Right atrium auricular region (tissue), 2 donors: ENCODE data around the gene CORO2B. TPM values are rescaled to one million over a fixed set of nuclear protein-coding genes. Genes with fewer than 3 reads are reported as not detected.

Source experiments
- DNase-seq: peaks from one replicate; pipeline ENCODE4 v3.0.0-alpha.2; 2019; ENCODE audit warnings: low spot score
- H3K27ac ChIP-seq, 2 donors: fragments of 200-600 bp; sonication (generic); 1 replicate in 1 of 2; 2 replicates in 1 of 2; pipeline ENCODE4 v1.5.1; 2016 to 2019
- H3K27me3 ChIP-seq, 2 donors: fragments of 200-600 bp; sonication (generic); one replicate each; pipeline versions ENCODE4 v1.5.1 to v1.6.0; 2017 to 2019
- H3K36me3 ChIP-seq: fragments of 200-600 bp; sonication (generic); one replicate; pipeline ENCODE4 v1.5.1; 2016
- H3K4me1 ChIP-seq, 2 donors: fragments of 200-600 bp; sonication (generic); one replicate each; pipeline versions ENCODE4 v1.5.1 to v1.6.0; 2017 to 2019
- H3K4me3 ChIP-seq, 2 donors: fragments of 200-600 bp; sonication (generic); 1 replicate in 1 of 2; 2 replicates in 1 of 2; pipeline ENCODE4 v1.5.1; 2017 to 2019; ENCODE audit warnings: mild to moderate bottlenecking in 1 of 2, moderate library complexity in 1 of 2
- H3K9me3 ChIP-seq, 2 donors: fragments of 200-600 bp; sonication (generic); one replicate each; pipeline ENCODE4 v1.5.1; 2019
- total RNA-seq, 2 donors: library from RNA; depleted of rRNA; stranded (reverse); fragments of >200 nt; gene quantifications; one replicate each; pipeline ENCODE4 v1.1.0, GENCODE V29; 2016
- TF ChIP-seq, protein P1 (sequence below), 2 donors: fragments of 200-600 bp; sonication (generic); IDR thresholded peaks; one replicate each; pipeline ENCODE4 v1.5.1; 2019; ENCODE audit warnings: antibody characterized with exemption in 2 of 2

The CORO2B gene
- total RNA-seq, 2 donors from 2014 or later: 6.0 to 9.7 TPM

DNA sequence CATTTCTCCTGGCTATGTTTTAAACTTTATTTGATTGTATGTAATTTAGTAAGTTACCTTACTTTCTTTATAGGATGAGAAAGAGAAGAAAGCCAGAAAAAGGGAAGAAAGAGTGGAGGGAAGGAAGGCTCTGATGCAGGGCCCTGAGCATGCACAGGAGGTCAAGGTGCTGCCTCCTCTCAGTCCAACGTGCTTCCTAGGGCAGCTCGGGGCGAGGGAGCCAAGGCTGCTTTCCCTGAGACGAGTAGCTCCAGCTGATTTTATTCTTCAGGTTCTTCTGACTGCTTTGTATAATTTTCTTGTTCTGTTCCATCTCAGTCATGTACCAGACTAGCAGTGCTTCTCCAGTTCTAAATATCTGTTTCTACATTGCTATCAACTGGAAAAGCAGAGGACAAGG lies 3.4 kb downstream of the CORO2B start:
- TF ChIP-seq, protein P1, sequence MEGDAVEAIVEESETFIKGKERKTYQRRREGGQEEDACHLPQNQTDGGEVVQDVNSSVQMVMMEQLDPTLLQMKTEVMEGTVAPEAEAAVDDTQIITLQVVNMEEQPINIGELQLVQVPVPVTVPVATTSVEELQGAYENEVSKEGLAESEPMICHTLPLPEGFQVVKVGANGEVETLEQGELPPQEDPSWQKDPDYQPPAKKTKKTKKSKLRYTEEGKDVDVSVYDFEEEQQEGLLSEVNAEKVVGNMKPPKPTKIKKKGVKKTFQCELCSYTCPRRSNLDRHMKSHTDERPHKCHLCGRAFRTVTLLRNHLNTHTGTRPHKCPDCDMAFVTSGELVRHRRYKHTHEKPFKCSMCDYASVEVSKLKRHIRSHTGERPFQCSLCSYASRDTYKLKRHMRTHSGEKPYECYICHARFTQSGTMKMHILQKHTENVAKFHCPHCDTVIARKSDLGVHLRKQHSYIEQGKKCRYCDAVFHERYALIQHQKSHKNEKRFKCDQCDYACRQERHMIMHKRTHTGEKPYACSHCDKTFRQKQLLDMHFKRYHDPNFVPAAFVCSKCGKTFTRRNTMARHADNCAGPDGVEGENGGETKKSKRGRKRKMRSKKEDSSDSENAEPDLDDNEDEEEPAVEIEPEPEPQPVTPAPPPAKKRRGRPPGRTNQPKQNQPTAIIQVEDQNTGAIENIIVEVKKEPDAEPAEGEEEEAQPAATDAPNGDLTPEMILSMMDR (IDR thresholded peaks at IDR 0.05): no peak
- H3K4me1 ChIP-seq: peaks cover 0 to 55% of the 10 kb centered on the region in 2 donors
- H3K4me3 ChIP-seq: no peak overlapping the region
- no peaks in the 10 kb centered on the region for H3K9me3 ChIP-seq
- peak overlapping the region; percentile 24 to 40 for H3K27ac ChIP-seq
- H3K36me3 ChIP-seq: no peaks in the 10 kb centered on the region
- DNase-seq: no peak
- H3K27me3 ChIP-seq: no peaks in the 10 kb centered on the region

DNA sequence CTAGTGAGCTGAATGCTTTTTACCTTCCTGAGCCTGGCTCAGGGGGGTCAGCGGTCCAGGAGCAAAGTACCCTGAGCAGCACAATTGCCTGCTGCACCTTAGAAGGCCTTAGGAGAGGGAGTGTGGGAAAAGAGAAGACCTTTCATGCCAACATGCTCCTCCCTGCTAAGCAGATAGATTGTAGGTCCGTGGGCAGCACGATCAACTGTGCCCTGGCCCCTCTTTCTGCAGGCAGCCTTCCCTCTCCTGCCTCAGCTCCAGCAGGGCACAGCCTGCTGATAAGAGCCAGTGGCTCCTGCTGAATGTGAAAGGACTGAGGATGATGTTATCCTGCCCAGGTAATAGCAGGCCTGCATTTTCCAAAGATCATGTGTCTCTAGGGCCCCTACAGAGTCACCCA lies 4.1 kb downstream of the CORO2B start:
- TF ChIP-seq, protein P1 (IDR thresholded peaks at IDR 0.05): no peak
- H3K27me3 ChIP-seq: no peaks in the 10 kb centered on the region
- H3K27ac ChIP-seq: no peak overlapping the region
- no peaks in the 10 kb centered on the region for H3K36me3 ChIP-seq
- peaks cover 0 to 54% of the 10 kb centered on the region in 2 donors for H3K4me1 ChIP-seq
- no peak overlapping the region for H3K4me3 ChIP-seq
- DNase-seq: no peak
- H3K9me3 ChIP-seq: no peaks in the 10 kb centered on the region

DNA sequence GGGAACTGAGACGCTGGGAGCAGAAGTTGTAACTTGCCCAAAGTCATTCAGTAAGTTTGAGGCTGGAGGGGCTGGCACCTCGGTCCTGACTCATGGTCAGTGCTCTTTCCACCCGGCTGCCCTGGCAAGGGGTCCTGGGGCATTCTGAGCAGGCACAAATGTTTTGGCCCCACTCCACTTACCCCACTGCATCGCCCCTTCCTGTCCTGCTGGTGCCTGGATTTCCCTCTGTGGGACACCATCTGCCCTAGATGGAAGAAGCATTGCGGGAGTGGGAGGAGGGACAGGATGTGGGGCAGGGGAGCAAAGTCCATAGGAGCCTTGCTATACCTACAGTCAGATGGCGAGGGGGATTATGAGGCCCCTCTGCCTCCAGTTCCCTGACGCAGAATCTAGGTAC lies 4.5 kb downstream of the CORO2B start:
- Histone ChIP-seq H3K4me1 (peaks cover 0 to 49% of the 10 kb centered on the region in 2 donors), H3K27ac (peak overlapping the region in 1 of 2 donors; percentile 1), H3K27me3 (no peaks in the 10 kb centered on the region), H3K36me3 (no peaks in the 10 kb centered on the region), H3K9me3 (no peaks in the 10 kb centered on the region), H3K4me3 (no peak overlapping the region)
- TF ChIP-seq, protein P1 (IDR thresholded peaks at IDR 0.05): no peak
- DNase-seq: no peak

DNA sequence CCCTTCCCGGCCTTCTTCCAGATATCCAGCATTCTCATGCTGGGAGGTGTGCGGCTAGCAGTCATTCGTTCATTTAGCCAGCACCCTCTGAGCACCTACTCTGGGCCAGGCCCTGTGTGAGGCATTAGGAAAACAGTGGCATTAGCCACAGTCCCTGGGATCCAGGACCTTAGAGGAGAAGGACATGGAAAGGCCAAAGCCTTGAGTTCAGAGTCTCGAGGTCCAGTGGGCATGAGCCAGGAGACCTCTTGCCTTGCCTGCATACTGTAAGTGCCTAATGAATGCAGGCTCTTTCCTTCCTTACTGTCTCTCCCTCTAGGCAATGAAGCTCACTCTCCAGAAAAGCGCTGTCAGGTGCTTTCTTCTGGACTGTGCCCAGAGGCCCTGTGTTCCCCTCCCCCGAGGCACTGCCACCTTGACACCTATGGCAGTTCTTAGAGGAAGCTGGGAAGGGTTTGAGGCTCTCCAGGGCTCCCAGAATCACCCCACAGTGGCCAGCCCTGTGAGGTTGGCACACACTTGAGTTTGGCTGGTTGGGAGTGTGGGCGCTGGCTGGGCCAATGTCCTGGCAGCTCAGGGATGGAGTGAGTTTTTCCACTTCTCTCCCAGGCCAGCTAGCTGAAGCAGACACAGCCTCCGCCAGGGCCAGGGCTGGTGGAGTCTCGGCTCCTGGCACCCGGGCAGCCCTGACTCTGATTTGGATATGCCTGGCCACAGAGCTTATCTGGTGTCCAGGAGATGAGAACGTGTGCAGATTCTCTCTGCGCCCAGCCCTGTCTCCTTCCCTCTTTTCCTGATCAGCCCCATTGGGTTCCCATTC lies 5.4 kb downstream of the CORO2B start:
- Histone ChIP-seq H3K27me3 (no peaks in the 10 kb centered on the region), H3K9me3 (no peaks in the 10 kb centered on the region), H3K4me1 (peaks cover 0 to 50% of the 10 kb centered on the region in 2 donors), H3K27ac (peak overlapping the region; percentile 1 to 57), H3K4me3 (no peak overlapping the region), H3K36me3 (no peaks in the 10 kb centered on the region)
- DNase-seq: no peak
- TF ChIP-seq, protein P1 (IDR thresholded peaks at IDR 0.05): no peak

DNA sequence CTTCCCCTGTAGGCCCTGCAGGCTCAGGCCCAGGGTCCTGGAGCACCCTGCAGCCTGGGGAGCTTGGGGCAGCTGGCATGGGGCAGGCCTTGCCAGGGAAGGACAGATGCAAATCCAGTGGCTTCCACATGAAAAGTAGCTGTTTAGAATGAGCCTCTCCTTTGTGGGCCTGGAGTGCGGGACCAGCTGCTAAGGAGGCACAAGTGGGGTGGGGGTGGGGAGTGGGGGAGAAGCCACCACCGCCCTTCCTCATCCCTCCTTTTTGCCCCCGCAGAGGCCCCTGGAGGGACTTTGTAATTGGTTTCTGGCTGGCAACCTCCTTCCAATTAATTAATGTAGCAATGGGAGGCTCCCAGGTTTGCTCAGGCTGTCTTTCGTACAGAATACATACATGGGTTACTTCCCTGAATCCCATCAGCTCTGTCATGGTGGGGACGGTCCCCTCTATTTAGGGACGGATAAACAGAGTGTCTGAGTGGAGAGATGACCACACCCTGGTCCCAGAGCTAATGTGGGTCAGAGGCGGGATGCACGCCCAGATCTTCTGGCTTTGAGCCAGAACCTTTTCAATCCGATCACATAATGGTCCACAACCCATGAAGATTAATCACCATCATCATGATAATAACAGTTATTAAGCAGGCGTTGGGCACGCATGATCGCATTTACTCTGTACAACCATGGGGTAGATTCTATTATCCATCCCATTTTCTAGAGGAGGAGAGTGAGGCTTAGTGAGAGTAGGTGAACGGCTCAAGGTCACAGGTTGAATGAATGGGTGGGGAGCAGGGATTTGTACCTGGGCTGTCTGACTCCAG lies 6.2 kb downstream of the CORO2B start:
- no peak for DNase-seq
- Histone ChIP-seq H3K27ac (peak overlapping the region; percentile 1 to 57), H3K4me3 (no peak overlapping the region), H3K4me1 (peaks cover 0 to 52% of the 10 kb centered on the region in 2 donors), H3K27me3 (no peaks in the 10 kb centered on the region), H3K36me3 (no peaks in the 10 kb centered on the region), H3K9me3 (no peaks in the 10 kb centered on the region)
- TF ChIP-seq, protein P1 (IDR thresholded peaks at IDR 0.05): no peak
